CD4-positive, alpha-beta T cell (primary cell): ENCODE data around the gene P2RY12. TPM values are rescaled to one million over a fixed set of nuclear protein-coding genes. Genes with fewer than 3 reads are reported as not detected.

Experiments used
- ATAC-seq: fragments of 200-7000 bp; cut with Tn5 transposase; one replicate; pipeline ENCODE4 v1.10.0; 2022; ENCODE audit warnings: mild to moderate bottlenecking; ENCODE audit not compliant: poor library complexity
- CTCF ChIA-PET: fragments of 350-600 bp; sonication (Branson Sonifier 250); formaldehyde crosslinking; loops from one replicate; lab custom pipeline; 2021; ENCODE audit warnings: antibody characterized with exemption, inconsistent platforms; lab: Charles Lee
- POLR2A ChIA-PET: fragments of 350-600 bp; sonication (Branson Sonifier 250); formaldehyde crosslinking; loops from one replicate; lab custom pipeline; 2021; ENCODE audit warnings: antibody characterized with exemption, inconsistent platforms; lab: Charles Lee
- DNase-seq, 14 experiments: peaks; one replicate each; pipeline ENCODE4 v3.0.0-alpha.2; 2013 to 2020; ENCODE audit warnings: mixed read lengths in 2 of 14
- H3K27ac ChIP-seq, 2 donors: one replicate each; pipeline versions ENCODE4 v1.5.1 to v1.7.0; 2013; ENCODE audit warnings: low read length in 2 of 2, low read depth in 1 of 2, mild to moderate bottlenecking in 1 of 2
- H3K27me3 ChIP-seq, 2 experiments: 1 replicate in 1 of 2; 2 replicates in 1 of 2; pipeline versions ENCODE4 v1.6.1 to v1.7.0; 2013; ENCODE audit warnings: low read length in 2 of 2, control low read depth in 1 of 2, mild to moderate bottlenecking in 1 of 2, moderate library complexity in 1 of 2; ENCODE audit not compliant: insufficient read depth in 2 of 2, control insufficient read depth in 1 of 2
- H3K36me3 ChIP-seq: one replicate; pipeline ENCODE4 v1.6.1; 2013; ENCODE audit warnings: low read length, control low read depth; ENCODE audit not compliant: insufficient read depth
- H3K4me1 ChIP-seq: one replicate; pipeline ENCODE4 v1.6.1; 2013; ENCODE audit warnings: low read length, control low read depth; ENCODE audit not compliant: insufficient read depth
- H3K4me3 ChIP-seq: one replicate; pipeline ENCODE4 v1.5.1; 2013; ENCODE audit warnings: mild to moderate bottlenecking, low read length, moderate library complexity
- H3K9me3 ChIP-seq, 2 experiments: 1 replicate in 1 of 2; 2 replicates in 1 of 2; pipeline versions ENCODE4 v1.6.1 to v1.7.0; 2013; ENCODE audit warnings: low read length in 2 of 2, mild to moderate bottlenecking in 2 of 2, control low read depth in 1 of 2, moderate library complexity in 1 of 2; ENCODE audit not compliant: control insufficient read depth in 1 of 2, insufficient read depth in 1 of 2
- H3K27ac Mint-ChIP-seq: one replicate; pipeline ENCODE4 v1.8.0; 2020; ENCODE audit warnings: mixed read lengths
- H3K27me3 Mint-ChIP-seq: one replicate; pipeline ENCODE4 v1.8.0; 2021; ENCODE audit warnings: mixed read lengths
- H3K36me3 Mint-ChIP-seq: one replicate; pipeline ENCODE4 v1.8.0; 2021; ENCODE audit warnings: low read depth, mixed read lengths
- H3K4me1 Mint-ChIP-seq: one replicate; pipeline ENCODE4 v1.8.0; 2021; ENCODE audit warnings: low read depth, mixed read lengths
- H3K4me3 Mint-ChIP-seq: one replicate; pipeline ENCODE4 v1.8.0; 2020; ENCODE audit warnings: mild to moderate bottlenecking, mixed read lengths
- H3K9me3 Mint-ChIP-seq: one replicate; pipeline ENCODE4 v1.8.0; 2020; ENCODE audit warnings: mixed read lengths
- CTCF ChIP-seq: fragments of 200-600 bp; IDR thresholded peaks from one replicate; pipeline ENCODE4 v1.8.0; 2022; ENCODE audit warnings: antibody characterized with exemption, mild to moderate bottlenecking
- intact Hi-C, 2 experiments: fragments of 100-400 bp; cut with DNase I in 1 of 2; cut with micrococcal nuclease in 1 of 2; formaldehyde crosslinking; loops; one replicate each; pipeline versions ENCODE4 v1.15.1 to v1.9.0; 2023 to 2025; cut with DNase I, micrococcal nuclease
- total RNA-seq, 174 experiments: library from RNA in 2 of 174; stranded (reverse) in 2 of 174; gene quantifications; one replicate each; pipeline ENCODE4 v1.2.3 and lab custom pipeline; 2021 to 2026

Gene P2RY12
- total RNA-seq, 2 experiments from 2014 or later = not detected

GRCh38 chr3:151351648-151352047 lies 32.9 kb downstream of the P2RY12 start:
- ChIA-PET POLR2A (no interaction called here), CTCF (no interaction called here)
- Mint-ChIP-seq H3K4me3 (no peak overlapping the region), H3K27me3 (peaks cover 31% of the 10 kb centered on the region), H3K36me3 (no peaks in the 10 kb centered on the region), H3K4me1 (peaks cover 6% of the 10 kb centered on the region), H3K9me3 (no peaks in the 10 kb centered on the region), H3K27ac (no peak overlapping the region)
- H3K4me3 ChIP-seq = no peak overlapping the region
- no peaks in the 10 kb centered on the region for H3K4me1 ChIP-seq
- no peak for TF ChIP-seq CTCF
- no peaks in the 10 kb centered on the region for H3K36me3 ChIP-seq
- H3K27me3 ChIP-seq = no peaks in the 10 kb centered on the region
- no peak for ATAC-seq
- H3K9me3 ChIP-seq = no peaks in the 10 kb centered on the region
- DNase-seq = no peak
- intact Hi-C loops = no loop called here
- no peak overlapping the region for H3K27ac ChIP-seq

GRCh38 chr3:151351219-151351618 lies 33.3 kb downstream of the P2RY12 start:
- H3K36me3 Mint-ChIP-seq = no peaks in the 10 kb centered on the region
- DNase-seq (peak in 2 of 14 experiments; percentile 5 to 19), ATAC-seq (no peak)
- no peaks in the 10 kb centered on the region for H3K9me3 ChIP-seq
- H3K27me3 ChIP-seq = no peaks in the 10 kb centered on the region
- no peaks in the 10 kb centered on the region for H3K9me3 Mint-ChIP-seq
- no peak overlapping the region for H3K27ac ChIP-seq
- no peak overlapping the region for H3K4me3 ChIP-seq
- H3K27ac Mint-ChIP-seq = no peak overlapping the region
- H3K4me3 Mint-ChIP-seq = no peak overlapping the region
- CTCF ChIA-PET = no interaction called here
- intact Hi-C loops = no loop called here
- peaks cover 34% of the 10 kb centered on the region for H3K27me3 Mint-ChIP-seq
- POLR2A ChIA-PET = no interaction called here
- no peaks in the 10 kb centered on the region for H3K4me1 ChIP-seq
- no peak for TF ChIP-seq CTCF
- peaks cover 9% of the 10 kb centered on the region for H3K4me1 Mint-ChIP-seq
- H3K36me3 ChIP-seq = no peaks in the 10 kb centered on the region

- ChIA-PET CTCF (no interaction called here), POLR2A (no interaction called here)
- DNase-seq (no peak), ATAC-seq (no peak)
- Mint-ChIP-seq H3K4me3 (no peak overlapping the region), H3K4me1 (peaks cover 14% of the 10 kb centered on the region), H3K9me3 (no peaks in the 10 kb centered on the region), H3K36me3 (no peaks in the 10 kb centered on the region), H3K27ac (no peak overlapping the region), H3K27me3 (peaks cover 39% of the 10 kb centered on the region)
- Histone ChIP-seq H3K36me3 (no peaks in the 10 kb centered on the region), H3K4me1 (no peaks in the 10 kb centered on the region), H3K4me3 (no peak overlapping the region), H3K27ac (no peak overlapping the region), H3K27me3 (no peaks in the 10 kb centered on the region), H3K9me3 (no peaks in the 10 kb centered on the region)
- TF ChIP-seq CTCF = no peak
- intact Hi-C loops = no loop called here
Measured at GRCh38 chr3:151350656-151351055, 33.9 kb downstream of the P2RY12 start.
